A673 (cell line): Measurements from ENCODE around the gene UFSP1.

Source experiments
- CTCF ChIP-seq: fragments of 300-800, 200-600 bp; sonication (generic); conservative IDR thresholded peaks from 2 replicates; pipeline ENCODE4 v1.5.1; 2017; ENCODE audit warnings: low read depth, mild to moderate bottlenecking, antibody characterized with exemption, low read length, moderate library complexity, mixed read lengths
- EZH2 ChIP-seq: fragments of 200-600 bp; sonication (generic); IDR thresholded peaks from 2 replicates; pipeline ENCODE4 v1.6.1; 2017; ENCODE audit warnings: borderline replicate concordance, low read depth, mild to moderate bottlenecking, mixed read lengths, antibody characterized with exemption, low read length; ENCODE audit not compliant: poor library complexity, severe bottlenecking

GRCh38 chr7:100886142-100886935, 3.2 kb downstream of the UFSP1 start:
- no peak for TF ChIP-seq CTCF
- TF ChIP-seq EZH2: no peak
